Activated B cell treated with CpG ODN at 0.5 μM for 24 hours (primary cell): Measurements from ENCODE around the gene PRRX1. TPM values are rescaled to one million over a fixed set of nuclear protein-coding genes. Genes with fewer than 3 reads are reported as not detected.

Experiments used
- ATAC-seq: fragments of 200-7000 bp; cut with Tn5 transposase; one replicate; pipeline ENCODE4 v1.10.0; 2021; ENCODE audit warnings: low read depth, mild to moderate bottlenecking, moderate library complexity
- CTCF ChIA-PET: fragments of 350-600 bp; sonication (Branson Sonifier 250); formaldehyde crosslinking; loops from one replicate; lab custom pipeline; 2021; ENCODE audit warnings: antibody characterized with exemption; lab: Charles Lee
- POLR2A ChIA-PET: fragments of 350-600 bp; sonication (Branson Sonifier 250); formaldehyde crosslinking; loops from one replicate; lab custom pipeline; 2021; ENCODE audit warnings: antibody characterized with exemption; lab: Charles Lee
- DNase-seq: peaks from one replicate; pipeline ENCODE4 v3.0.0; 2022
- H3K27ac Mint-ChIP-seq: one replicate; pipeline ENCODE4 v1.8.0; 2020; ENCODE audit warnings: mixed read lengths
- H3K27me3 Mint-ChIP-seq: one replicate; pipeline ENCODE4 v1.8.0; 2021; ENCODE audit warnings: mixed read lengths
- H3K36me3 Mint-ChIP-seq: one replicate; pipeline ENCODE4 v1.8.0; 2021; ENCODE audit warnings: low read depth, mixed read lengths
- H3K4me1 Mint-ChIP-seq: one replicate; pipeline ENCODE4 v1.8.0; 2021; ENCODE audit warnings: mixed read lengths
- H3K4me3 Mint-ChIP-seq: one replicate; pipeline ENCODE4 v1.8.0; 2020; ENCODE audit warnings: mild to moderate bottlenecking, mixed read lengths
- H3K9me3 Mint-ChIP-seq: one replicate; pipeline ENCODE4 v1.8.0; 2020; ENCODE audit warnings: mixed read lengths
- CTCF ChIP-seq: fragments of 200-600 bp; IDR thresholded peaks from one replicate; pipeline ENCODE4 v1.8.0; 2022; ENCODE audit warnings: antibody characterized with exemption, mild to moderate bottlenecking
- intact Hi-C: fragments of 100-400 bp; cut with micrococcal nuclease; formaldehyde crosslinking; loops from one replicate; pipeline ENCODE4 v1.15.1; 2024
- total RNA-seq: library from RNA; stranded (reverse); gene quantifications from 2 replicates; pipeline ENCODE4 v1.2.3, GENCODE V29; 2022

Gene PRRX1
- total RNA-seq, 1 donor from 2014 or later = not detected

- Mint-ChIP-seq H3K27me3 (no peaks in the 10 kb centered on the region), H3K27ac (no peak overlapping the region), H3K4me1 (no peaks in the 10 kb centered on the region), H3K4me3 (no peak overlapping the region), H3K9me3 (no peaks in the 10 kb centered on the region), H3K36me3 (no peaks in the 10 kb centered on the region)
- intact Hi-C loops = no loop called here
- ATAC-seq (no peak), DNase-seq (no peak)
- TF ChIP-seq CTCF = no peak
- ChIA-PET CTCF (no interaction called here), POLR2A (no interaction called here)
These were observed 106.3 kb downstream of the PRRX1 start for GRCh38 chr1:170770254-170770653.

GRCh38 chr1:170776252-170776651 lies 112.3 kb downstream of the PRRX1 start:
- Mint-ChIP-seq H3K4me1 (no peaks in the 10 kb centered on the region), H3K9me3 (peaks cover 4% of the 10 kb centered on the region), H3K36me3 (no peaks in the 10 kb centered on the region), H3K27ac (no peak overlapping the region), H3K4me3 (no peak overlapping the region), H3K27me3 (no peaks in the 10 kb centered on the region)
- ChIA-PET CTCF (no interaction called here), POLR2A (no interaction called here)
- no peak for DNase-seq
- TF ChIP-seq CTCF = no peak
- no peak for ATAC-seq
- intact Hi-C loops = no loop called here

GRCh38 chr1:170776777-170777176 lies 112.8 kb downstream of the PRRX1 start:
- CTCF ChIA-PET = no interaction called here
- Mint-ChIP-seq H3K4me1 (no peaks in the 10 kb centered on the region), H3K9me3 (peaks cover 8% of the 10 kb centered on the region), H3K27me3 (no peaks in the 10 kb centered on the region), H3K36me3 (no peaks in the 10 kb centered on the region), H3K4me3 (no peak overlapping the region), H3K27ac (no peak overlapping the region)
- ATAC-seq = no peak
- DNase-seq = no peak
- intact Hi-C loops = no loop called here
- no peak for TF ChIP-seq CTCF
- POLR2A ChIA-PET = no interaction called here

Other genes starting within 250 kb of the PRRX1 start
- gene GORAB, start 132.0 kb upstream of the PRRX1 start, total RNA-seq = 20.0 and 20.2 TPM in 2 replicates